ENCODE data around the gene COL5A1.

GRCh38 chr9:134597041-134597913 is 44.3 kb upstream of the COL5A1 start:
- no peak for TF ChIP-seq CTCF (conservative IDR thresholded peaks at IDR 0.05; ENCODE audit: low read depth in 2 of 2)
- TF ChIP-seq EZH2 (IDR thresholded peaks at IDR 0.05; ENCODE audit: low read depth, unreplicated experiment), result no peak
- TF ChIP-seq EZH2phosphoT487 (IDR thresholded peaks at IDR 0.05; ENCODE audit: unreplicated experiment), result no peak
- no peak for TF ChIP-seq POLR2AphosphoS5 (IDR thresholded peaks at IDR 0.05; ENCODE audit: low read depth)
- no peak for TF ChIP-seq REST (IDR thresholded peaks at IDR 0.05; ENCODE audit: unreplicated experiment)

Measured in GM23338 (cell line).